CD14-positive monocyte (primary cell): ENCODE data around the gene BNIPL. TPM values are rescaled to one million over a fixed set of nuclear protein-coding genes. Genes with fewer than 3 reads are reported as not detected.

ENCODE experiments used
- DNase-seq, 3 donors: peaks; one replicate each; pipeline ENCODE4 v3.0.0-alpha.2; 2011 to 2022
- H2AFZ ChIP-seq: 2 replicates; pipeline ENCODE4 v1.6.0; 2012; ENCODE audit warnings: mild to moderate bottlenecking, low read depth, low read length, inconsistent platforms; ENCODE audit not compliant: insufficient read depth, poor library complexity, severe bottlenecking
- H3K27ac ChIP-seq, 2 donors: 1 replicate in 1 of 2; 2 replicates in 1 of 2; pipeline ENCODE4 v1.5.1; 2012 to 2013; ENCODE audit warnings: low read length in 2 of 2, control low read depth in 1 of 2, inconsistent platforms in 1 of 2, low read depth in 1 of 2, mild to moderate bottlenecking in 1 of 2
- H3K27me3 ChIP-seq, 2 donors: one replicate each; pipeline versions ENCODE4 v1.6.0 to v1.6.1; 2011 to 2013; ENCODE audit warnings: low read length in 2 of 2; ENCODE audit not compliant: control insufficient read depth in 2 of 2, insufficient read depth in 2 of 2
- H3K36me3 ChIP-seq, 2 donors: replicated peaks in 1 of 2; 1 replicate in 1 of 2; 2 replicates in 1 of 2; pipeline versions ENCODE4 v1.5.1 to v1.6.1; 2012 to 2013; ENCODE audit warnings: low read length in 2 of 2, control low read depth in 1 of 2, inconsistent platforms in 1 of 2, mild to moderate bottlenecking in 1 of 2; ENCODE audit not compliant: insufficient read depth in 2 of 2, control insufficient read depth in 1 of 2
- H3K4me1 ChIP-seq, 2 donors: 1 replicate in 1 of 2; 2 replicates in 1 of 2; pipeline versions ENCODE4 v1.5.1 to v1.6.1; 2012 to 2013; ENCODE audit warnings: low read length in 2 of 2, control low read depth in 1 of 2, inconsistent platforms in 1 of 2, mild to moderate bottlenecking in 1 of 2, moderate library complexity in 1 of 2; ENCODE audit not compliant: insufficient read depth in 2 of 2, control insufficient read depth in 1 of 2
- H3K4me2 ChIP-seq: replicated peaks from 2 replicates; pipeline ENCODE3; 2012; ENCODE audit warnings: low read length, moderate library complexity, mild to moderate bottlenecking; ENCODE audit not compliant: poor library complexity, severe bottlenecking; ENCODE audit errors: extremely low read depth
- H3K4me3 ChIP-seq, 3 experiments: fragments of 200-600 bp in 1 of 3; sonication (generic) in 1 of 3; replicated peaks in 1 of 3; 1 replicate in 2 of 3; 2 replicates in 1 of 3; pipeline ENCODE4 v1.5.1; 2011 to 2013; ENCODE audit warnings: low read length in 3 of 3, mild to moderate bottlenecking in 3 of 3, control low read depth in 2 of 3, low read depth in 2 of 3, inconsistent platforms in 1 of 3, moderate library complexity in 1 of 3
- H3K79me2 ChIP-seq: 2 replicates; pipeline ENCODE4 v1.6.0; 2012; ENCODE audit warnings: mild to moderate bottlenecking, control low read depth, inconsistent platforms, low read length, moderate library complexity; ENCODE audit not compliant: insufficient read depth
- H3K9ac ChIP-seq: 2 replicates; pipeline ENCODE4 v1.6.0; 2017; ENCODE audit warnings: low read length, mild to moderate bottlenecking; ENCODE audit not compliant: insufficient read depth, poor library complexity, severe bottlenecking
- H3K9me3 ChIP-seq, 2 donors: replicated peaks in 1 of 2; 1 replicate in 1 of 2; 2 replicates in 1 of 2; pipeline versions ENCODE4 v1.5.1 to v1.6.1; 2012 to 2013; ENCODE audit warnings: low read length in 2 of 2, control low read depth in 1 of 2; ENCODE audit not compliant: control insufficient read depth in 1 of 2, insufficient read depth in 1 of 2
- H4K20me1 ChIP-seq: 2 replicates; pipeline ENCODE4 v1.6.0; 2012; ENCODE audit warnings: mild to moderate bottlenecking, low read length, control low read depth, moderate library complexity; ENCODE audit not compliant: insufficient read depth
- H3K27ac Mint-ChIP-seq, 7 donors: one replicate each; pipeline ENCODE4 v1.8.0; 2020; ENCODE audit warnings: mild to moderate bottlenecking in 7 of 7, mixed read lengths in 7 of 7, moderate library complexity in 6 of 7, inconsistent platforms in 2 of 7
- H3K27me3 Mint-ChIP-seq, 3 donors: one replicate each; pipeline ENCODE4 v1.8.0; 2021 to 2022; ENCODE audit warnings: low read depth in 3 of 3, mild to moderate bottlenecking in 3 of 3, mixed read lengths in 3 of 3, moderate library complexity in 3 of 3, inconsistent platforms in 1 of 3
- H3K36me3 Mint-ChIP-seq, 2 donors: one replicate each; pipeline ENCODE4 v1.8.0; 2020; ENCODE audit warnings: mixed read lengths in 2 of 2, inconsistent platforms in 1 of 2, mild to moderate bottlenecking in 1 of 2
- H3K4me1 Mint-ChIP-seq: one replicate; pipeline ENCODE4 v1.8.0; 2020; ENCODE audit warnings: mild to moderate bottlenecking, mixed read lengths
- H3K4me3 Mint-ChIP-seq, 2 donors: one replicate each; pipeline ENCODE4 v1.8.0; 2020; ENCODE audit warnings: mild to moderate bottlenecking in 2 of 2, mixed read lengths in 2 of 2, moderate library complexity in 1 of 2
- H3K9me3 Mint-ChIP-seq, 7 donors: one replicate each; pipeline ENCODE4 v1.8.0; 2020 to 2022; ENCODE audit warnings: mixed read lengths in 7 of 7, mild to moderate bottlenecking in 6 of 7, moderate library complexity in 6 of 7, inconsistent platforms in 2 of 7
- WGBS: methylation state at CpG from one replicate; pipeline ENCODE4 v1.1.5; 2013; ENCODE audit warnings: missing lambda C conversion rate; ENCODE audit not compliant: insufficient coverage; 5-methylcytosine and 5-hydroxymethylcytosine counted together
- intact Hi-C, 2 donors: fragments of 100-400 bp; cut with micrococcal nuclease; formaldehyde crosslinking; loops; one replicate each; pipeline versions ENCODE4 v1.15.0 to v1.15.1; 2023
- polyA plus RNA-seq, 3 donors: library from polyadenylated mRNA; depleted of rRNA in 1 of 3; unstranded in 2 of 3; stranded (reverse) in 1 of 3; fragments of 300-500 nt in 2 of 3; fragments of >200 nt in 1 of 3; fragmentation: Illumina TruSeq in 2 of 3; gene quantifications; 1 replicate in 2 of 3; 2 replicates in 1 of 3; pipeline ENCODE4 v1.2.3, GENCODE V29; 2012 to 2021
- TF ChIP-seq, protein P1 (sequence below): fragments of 200-600 bp; IDR thresholded peaks from one replicate; pipeline ENCODE4 v1.8.0; 2022; ENCODE audit warnings: antibody characterized with exemption, mild to moderate bottlenecking

Gene BNIPL
- polyA plus RNA-seq, 3 donors = 0.77 TPM; not detected in 2

DNA sequence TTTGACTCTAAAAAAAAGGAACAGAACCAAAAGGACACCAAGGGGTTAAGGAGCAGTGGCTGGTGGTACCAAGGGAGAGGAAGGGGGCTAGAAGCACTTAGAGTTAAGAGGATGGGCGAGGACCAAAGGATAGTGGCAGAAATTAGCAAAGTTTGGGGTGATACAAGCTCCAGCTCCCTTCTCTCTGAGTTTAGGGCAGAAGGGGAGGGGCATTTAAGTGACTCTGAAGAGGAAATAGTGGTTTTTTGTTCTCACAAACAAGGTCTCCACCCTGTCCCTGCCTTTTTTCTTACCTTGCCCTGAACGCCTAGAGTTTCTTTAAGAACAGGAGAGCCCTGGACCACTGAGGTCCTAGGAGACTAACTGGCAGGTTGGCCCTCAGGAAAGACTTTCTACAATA, 19.8 kb downstream of the BNIPL start:
- DNase-seq = peak in 2 of 3 donors; percentile 34 to 43
- H3K27ac Mint-ChIP-seq = peak overlapping the region; percentile 98 to 100 (median 99)
- Histone ChIP-seq H2AFZ (no peak overlapping the region), H3K9me3 (no peaks in the 10 kb centered on the region), H3K79me2 (peaks cover 63% of the 10 kb centered on the region), H3K9ac (peak overlapping the region; percentile 97), H3K4me1 (peaks cover 42 to 56% of the 10 kb centered on the region in 2 donors), H3K4me3 (peak overlapping the region; percentile 44 to 99 (median 99)), H3K4me2 (peak overlapping the region; percentile 89), H3K36me3 (peaks cover 50 to 55% of the 10 kb centered on the region in 2 donors), H3K27me3 (no peaks in the 10 kb centered on the region), H4K20me1 (peaks cover 81% of the 10 kb centered on the region), H3K27ac (peak overlapping the region; percentile 93 to 94)
- H3K27me3 Mint-ChIP-seq = peaks cover 2 to 5% (median 4%) of the 10 kb centered on the region in 3 donors
- TF ChIP-seq, protein P1, sequence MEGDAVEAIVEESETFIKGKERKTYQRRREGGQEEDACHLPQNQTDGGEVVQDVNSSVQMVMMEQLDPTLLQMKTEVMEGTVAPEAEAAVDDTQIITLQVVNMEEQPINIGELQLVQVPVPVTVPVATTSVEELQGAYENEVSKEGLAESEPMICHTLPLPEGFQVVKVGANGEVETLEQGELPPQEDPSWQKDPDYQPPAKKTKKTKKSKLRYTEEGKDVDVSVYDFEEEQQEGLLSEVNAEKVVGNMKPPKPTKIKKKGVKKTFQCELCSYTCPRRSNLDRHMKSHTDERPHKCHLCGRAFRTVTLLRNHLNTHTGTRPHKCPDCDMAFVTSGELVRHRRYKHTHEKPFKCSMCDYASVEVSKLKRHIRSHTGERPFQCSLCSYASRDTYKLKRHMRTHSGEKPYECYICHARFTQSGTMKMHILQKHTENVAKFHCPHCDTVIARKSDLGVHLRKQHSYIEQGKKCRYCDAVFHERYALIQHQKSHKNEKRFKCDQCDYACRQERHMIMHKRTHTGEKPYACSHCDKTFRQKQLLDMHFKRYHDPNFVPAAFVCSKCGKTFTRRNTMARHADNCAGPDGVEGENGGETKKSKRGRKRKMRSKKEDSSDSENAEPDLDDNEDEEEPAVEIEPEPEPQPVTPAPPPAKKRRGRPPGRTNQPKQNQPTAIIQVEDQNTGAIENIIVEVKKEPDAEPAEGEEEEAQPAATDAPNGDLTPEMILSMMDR = no peak
- H3K4me1 Mint-ChIP-seq = peaks cover 65% of the 10 kb centered on the region
- intact Hi-C loops = loop anchor here in 1 of 2 donors (5.0 kb wide), 2 partner anchors 34 to 49 kb away; partner anchors contain the start of genes MINDY1 and PRUNE1
- WGBS = 0% methylated on average over 1 of the region's 2 CpGs
- no peaks in the 10 kb centered on the region for H3K9me3 Mint-ChIP-seq
- peak overlapping the region; percentile 99 for H3K4me3 Mint-ChIP-seq
- peaks cover 63 to 70% of the 10 kb centered on the region in 2 donors for H3K36me3 Mint-ChIP-seq

DNA sequence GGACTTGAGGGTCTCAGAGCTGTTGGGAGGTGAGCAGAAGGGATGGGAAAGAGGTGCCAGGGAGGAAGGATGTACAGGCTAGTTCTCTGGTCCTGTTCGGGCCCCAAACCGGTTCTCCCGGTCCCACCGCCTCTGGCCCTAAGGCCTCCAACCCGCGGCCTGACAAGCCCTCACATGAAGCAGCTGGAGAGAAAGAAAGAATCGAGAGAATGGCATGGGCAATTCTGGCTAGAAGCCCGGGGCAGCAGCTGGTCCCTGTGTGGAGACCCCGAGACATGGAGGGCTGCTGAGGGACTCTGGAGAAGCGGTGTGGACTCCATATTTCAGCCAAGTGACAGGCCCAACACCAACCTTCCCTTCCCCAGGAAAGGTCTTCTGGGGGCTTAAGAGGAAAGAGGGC, 22.3 kb downstream of the BNIPL start:
- intact Hi-C loops = loop anchor here in 1 of 2 donors (5.0 kb wide), 2 partner anchors 36 to 51 kb away; partner anchors contain the start of genes MINDY1 and PRUNE1
- Histone ChIP-seq H3K36me3 (peaks cover 25 to 30% of the 10 kb centered on the region in 2 donors), H3K79me2 (peaks cover 63% of the 10 kb centered on the region), H3K27me3 (no peaks in the 10 kb centered on the region), H3K27ac (peak overlapping the region; percentile 93 to 94), H3K9ac (peak overlapping the region; percentile 97), H2AFZ (peak overlapping the region; percentile 83), H4K20me1 (peaks cover 55% of the 10 kb centered on the region), H3K4me2 (peak overlapping the region; percentile 89), H3K4me1 (peaks cover 42 to 50% of the 10 kb centered on the region in 2 donors), H3K9me3 (no peaks in the 10 kb centered on the region), H3K4me3 (peak overlapping the region; percentile 79 to 99 (median 99))
- peak overlapping the region; percentile 98 to 100 (median 99) for H3K27ac Mint-ChIP-seq
- peaks cover 2 to 5% (median 4%) of the 10 kb centered on the region in 3 donors for H3K27me3 Mint-ChIP-seq
- peaks cover 52% of the 10 kb centered on the region for H3K4me1 Mint-ChIP-seq
- TF ChIP-seq, protein P1 = no peak
- DNase-seq = peak in 1 of 3 donors; percentile 22
- no peaks in the 10 kb centered on the region for H3K9me3 Mint-ChIP-seq
- H3K4me3 Mint-ChIP-seq = peak overlapping the region; percentile 99
- WGBS = 0% methylated on average over 7 of the region's 10 CpGs
- H3K36me3 Mint-ChIP-seq = peaks cover 41 to 45% of the 10 kb centered on the region in 2 donors
